ENCODE data around the gene RPTOR.

RPTOR gene

GRCh38 chr17:80507965-80508364, 36.7 kb upstream of the RPTOR start:
- peaks cover 28% of the 10 kb centered on the region for H3K27me3 Mint-ChIP-seq
- no peaks in the 10 kb centered on the region for H3K36me3 Mint-ChIP-seq
- no peaks in the 10 kb centered on the region for H3K4me1 Mint-ChIP-seq
- ATAC-seq, result no peak
- H3K9me3 Mint-ChIP-seq, result peaks cover 6% of the 10 kb centered on the region
- no peak overlapping the region for H3K4me3 Mint-ChIP-seq
- H3K27ac Mint-ChIP-seq, result no peak overlapping the region

GRCh38 chr17:80509311-80509710, 35.3 kb upstream of the RPTOR start:
- Mint-ChIP-seq H3K27me3 (peaks cover 23% of the 10 kb centered on the region), H3K4me1 (no peaks in the 10 kb centered on the region), H3K4me3 (no peak overlapping the region), H3K27ac (no peak overlapping the region), H3K9me3 (no peaks in the 10 kb centered on the region), H3K36me3 (no peaks in the 10 kb centered on the region)
- ATAC-seq, result no peak

GRCh38 chr17:80510132-80510531, 34.5 kb upstream of the RPTOR start:
- Mint-ChIP-seq H3K4me3 (no peak overlapping the region), H3K36me3 (no peaks in the 10 kb centered on the region), H3K27ac (no peak overlapping the region), H3K4me1 (no peaks in the 10 kb centered on the region), H3K27me3 (peaks cover 18% of the 10 kb centered on the region), H3K9me3 (no peaks in the 10 kb centered on the region)
- ATAC-seq, result no peak

- no peaks in the 10 kb centered on the region for H3K9me3 Mint-ChIP-seq
- H3K27ac Mint-ChIP-seq, result no peak overlapping the region
- no peak for ATAC-seq
These were observed 33.9 kb upstream of the RPTOR start for GRCh38 chr17:80510772-80511171.

GRCh38 chr17:80511222-80512180, 33.1 kb upstream of the RPTOR start:
- no peaks in the 10 kb centered on the region for H3K36me3 Mint-ChIP-seq
- H3K4me1 Mint-ChIP-seq, result no peaks in the 10 kb centered on the region
- H3K9me3 Mint-ChIP-seq, result no peaks in the 10 kb centered on the region
- H3K4me3 Mint-ChIP-seq, result no peak overlapping the region
- peaks cover 17% of the 10 kb centered on the region for H3K27me3 Mint-ChIP-seq
- ATAC-seq, result no peak
- H3K27ac Mint-ChIP-seq, result no peak overlapping the region

More at GRCh38 chr17:80510772-80511171, 33.9 kb upstream of the RPTOR start:
- no peak overlapping the region for H3K4me3 Mint-ChIP-seq
- no peaks in the 10 kb centered on the region for H3K36me3 Mint-ChIP-seq
- H3K4me1 Mint-ChIP-seq, result no peaks in the 10 kb centered on the region
- H3K27me3 Mint-ChIP-seq, result peaks cover 18% of the 10 kb centered on the region

GRCh38 chr17:80512233-80512632, 32.4 kb upstream of the RPTOR start:
- no peaks in the 10 kb centered on the region for H3K4me1 Mint-ChIP-seq
- H3K36me3 Mint-ChIP-seq, result no peaks in the 10 kb centered on the region
- ATAC-seq, result no peak
- peaks cover 20% of the 10 kb centered on the region for H3K27me3 Mint-ChIP-seq
- no peak overlapping the region for H3K4me3 Mint-ChIP-seq
- H3K9me3 Mint-ChIP-seq, result no peaks in the 10 kb centered on the region
- no peak overlapping the region for H3K27ac Mint-ChIP-seq

- Mint-ChIP-seq H3K27ac (no peak overlapping the region), H3K27me3 (peaks cover 26% of the 10 kb centered on the region), H3K9me3 (peaks cover under 1% of the 10 kb centered on the region), H3K4me3 (no peak overlapping the region), H3K4me1 (no peaks in the 10 kb centered on the region), H3K36me3 (no peaks in the 10 kb centered on the region)
- ATAC-seq, result no peak
These were observed 31.4 kb upstream of the RPTOR start for GRCh38 chr17:80513201-80513600.

GRCh38 chr17:80513892-80514291, 30.7 kb upstream of the RPTOR start:
- no peak for ATAC-seq

GRCh38 chr17:80516171-80516932, 28.3 kb upstream of the RPTOR start:
- Mint-ChIP-seq H3K36me3 (no peaks in the 10 kb centered on the region), H3K4me1 (no peaks in the 10 kb centered on the region), H3K27ac (no peak overlapping the region), H3K4me3 (no peak overlapping the region), H3K27me3 (peaks cover 41% of the 10 kb centered on the region), H3K9me3 (peaks cover 5% of the 10 kb centered on the region)
- ATAC-seq, result no peak

More at GRCh38 chr17:80513892-80514291, 30.7 kb upstream of the RPTOR start:
- H3K36me3 Mint-ChIP-seq, result no peaks in the 10 kb centered on the region
- H3K9me3 Mint-ChIP-seq, result peaks cover 5% of the 10 kb centered on the region
- no peak overlapping the region for H3K4me3 Mint-ChIP-seq
- no peak overlapping the region for H3K27ac Mint-ChIP-seq
- H3K27me3 Mint-ChIP-seq, result peaks cover 33% of the 10 kb centered on the region
- H3K4me1 Mint-ChIP-seq, result no peaks in the 10 kb centered on the region

GRCh38 chr17:80517641-80518040, 27.0 kb upstream of the RPTOR start:
- ATAC-seq, result no peak
- H3K36me3 Mint-ChIP-seq, result no peaks in the 10 kb centered on the region
- peaks cover 44% of the 10 kb centered on the region for H3K27me3 Mint-ChIP-seq
- H3K4me1 Mint-ChIP-seq, result no peaks in the 10 kb centered on the region
- H3K9me3 Mint-ChIP-seq, result peaks cover 5% of the 10 kb centered on the region
- H3K4me3 Mint-ChIP-seq, result no peak overlapping the region
- no peak overlapping the region for H3K27ac Mint-ChIP-seq

- H3K4me1 Mint-ChIP-seq, result no peaks in the 10 kb centered on the region
- peaks cover 5% of the 10 kb centered on the region for H3K9me3 Mint-ChIP-seq
- H3K27me3 Mint-ChIP-seq, result peaks cover 38% of the 10 kb centered on the region
- no peaks in the 10 kb centered on the region for H3K36me3 Mint-ChIP-seq
- no peak for ATAC-seq
- no peak overlapping the region for H3K27ac Mint-ChIP-seq
- no peak overlapping the region for H3K4me3 Mint-ChIP-seq
These were observed 26.2 kb upstream of the RPTOR start for GRCh38 chr17:80518392-80518791.

GRCh38 chr17:80519091-80519781, 25.4 kb upstream of the RPTOR start:
- peaks cover 34% of the 10 kb centered on the region for H3K27me3 Mint-ChIP-seq
- peaks cover 5% of the 10 kb centered on the region for H3K9me3 Mint-ChIP-seq
- H3K27ac Mint-ChIP-seq, result no peak overlapping the region
- H3K4me1 Mint-ChIP-seq, result no peaks in the 10 kb centered on the region
- no peaks in the 10 kb centered on the region for H3K36me3 Mint-ChIP-seq
- H3K4me3 Mint-ChIP-seq, result no peak overlapping the region
- ATAC-seq, result no peak

GRCh38 chr17:80520810-80521455, 23.7 kb upstream of the RPTOR start:
- H3K27me3 Mint-ChIP-seq, result peaks cover 43% of the 10 kb centered on the region
- H3K4me3 Mint-ChIP-seq, result no peak overlapping the region
- peaks cover 5% of the 10 kb centered on the region for H3K9me3 Mint-ChIP-seq
- H3K4me1 Mint-ChIP-seq, result no peaks in the 10 kb centered on the region
- H3K27ac Mint-ChIP-seq, result no peak overlapping the region
- ATAC-seq, result no peak
- no peaks in the 10 kb centered on the region for H3K36me3 Mint-ChIP-seq

- ATAC-seq, result no peak
- Mint-ChIP-seq H3K4me1 (no peaks in the 10 kb centered on the region), H3K36me3 (no peaks in the 10 kb centered on the region), H3K27me3 (peaks cover 49% of the 10 kb centered on the region), H3K9me3 (peaks cover 5% of the 10 kb centered on the region), H3K27ac (no peak overlapping the region), H3K4me3 (no peak overlapping the region)
These were observed 21.4 kb upstream of the RPTOR start for GRCh38 chr17:80523054-80523744.

Data from stimulated activated memory B cell treated with anti-CD40 and anti-IgM and Interleukin-4, amounts not matched to agents 10 μg/mL and 1 μg/mL and 100 μg/mL, for 72 hours (primary cell).